Fibroblast of skin of left biceps (primary cell): ENCODE data around the gene STPG2.

Experiments used
- DNase-seq, 2 experiments: peaks; one replicate each; pipeline ENCODE4 v3.0.0-alpha.2; 2013; ENCODE audit warnings: low read depth in 2 of 2

Gene STPG2

GRCh38 chr4:97819294-97819693 is 324.0 kb downstream of the STPG2 start:
- no peak for DNase-seq

- no peak for DNase-seq
Observed at GRCh38 chr4:97812768-97813167, 330.5 kb downstream of the STPG2 start.

- no peak for DNase-seq
Observed at GRCh38 chr4:97786306-97786920, 356.9 kb downstream of the STPG2 start.

- DNase-seq: no peak
Observed at GRCh38 chr4:97778174-97778573, 365.1 kb downstream of the STPG2 start.

- DNase-seq: no peak
Observed at GRCh38 chr4:97774347-97774989, 368.8 kb downstream of the STPG2 start.

GRCh38 chr4:97770222-97770621 is 373.1 kb downstream of the STPG2 start:
- no peak for DNase-seq

GRCh38 chr4:97762115-97762512 is 381.2 kb downstream of the STPG2 start:
- DNase-seq: no peak

- DNase-seq: no peak
Observed at GRCh38 chr4:97761445-97762114, 381.7 kb downstream of the STPG2 start.

GRCh38 chr4:97759785-97760184 is 383.5 kb downstream of the STPG2 start:
- DNase-seq: no peak

- DNase-seq: no peak
Observed at GRCh38 chr4:97752599-97752998, 390.7 kb downstream of the STPG2 start.

- no peak for DNase-seq
Observed at GRCh38 chr4:97747945-97748344, 395.3 kb downstream of the STPG2 start.

GRCh38 chr4:97720869-97721432 is 422.3 kb downstream of the STPG2 start:
- no peak for DNase-seq

GRCh38 chr4:97691111-97691605 is 452.1 kb downstream of the STPG2 start:
- no peak for DNase-seq

- DNase-seq: no peak
Observed at GRCh38 chr4:97670703-97671269, 472.5 kb downstream of the STPG2 start.

- no peak for DNase-seq
Observed at GRCh38 chr4:97665553-97665952, 477.7 kb downstream of the STPG2 start.

- no peak for DNase-seq
Observed at GRCh38 chr4:97664741-97665140, 478.5 kb downstream of the STPG2 start.

GRCh38 chr4:97662133-97662532 is 481.1 kb downstream of the STPG2 start:
- no peak for DNase-seq

- DNase-seq: peak; percentile 25
Observed at GRCh38 chr4:97656044-97656720, 487.1 kb downstream of the STPG2 start.

- no peak for DNase-seq
Observed at GRCh38 chr4:97653701-97654100, 489.6 kb downstream of the STPG2 start.

- DNase-seq: peak in 1 of 2 experiments; percentile 1
Observed at GRCh38 chr4:97646997-97647396, 496.3 kb downstream of the STPG2 start.

- DNase-seq: no peak
Observed at GRCh38 chr4:97645071-97645821, 498.0 kb downstream of the STPG2 start.
